HFFc6 (cell line): Measurements from ENCODE around the gene BSND. TPM values are rescaled to one million over a fixed set of nuclear protein-coding genes. Genes with fewer than 3 reads are reported as not detected.

Source experiments
- DNase-seq: peaks from one replicate; pipeline ENCODE4 v3.0.0-alpha.2; 2018
- H3K27ac Mint-ChIP-seq: 2 replicates; pipeline ENCODE4 v1.8.0; 2020; ENCODE audit warnings: mild to moderate bottlenecking, mixed read lengths
- H3K27me3 Mint-ChIP-seq: 2 replicates; pipeline ENCODE4 v1.8.0; 2021; ENCODE audit warnings: mild to moderate bottlenecking, moderate library complexity, mixed read lengths; ENCODE audit not compliant: insufficient read depth
- H3K36me3 Mint-ChIP-seq: 2 replicates; pipeline ENCODE4 v1.8.0; 2021; ENCODE audit warnings: low read depth, mixed read lengths
- H3K4me1 Mint-ChIP-seq: 2 replicates; pipeline ENCODE4 v1.8.0; 2020; ENCODE audit warnings: low read depth, mixed read lengths
- H3K4me3 Mint-ChIP-seq: 2 replicates; pipeline ENCODE4 v1.8.0; 2020; ENCODE audit warnings: mild to moderate bottlenecking, moderate library complexity, mixed read lengths
- H3K9me3 Mint-ChIP-seq: 2 replicates; pipeline ENCODE4 v1.8.0; 2020; ENCODE audit warnings: mild to moderate bottlenecking, mixed read lengths
- CTCF ChIP-seq: fragments of 200-600 bp; sonication (generic); IDR thresholded peaks from 2 replicates; pipeline ENCODE4 v1.5.0; 2021; ENCODE audit warnings: antibody characterized with exemption, mild to moderate bottlenecking
- total RNA-seq, 6 experiments: library from RNA; stranded (reverse); fragmentation: NEBNext Ultra II Directional; extraction: Animal tissue kit (Norgen Biotek cat#: 25700); gene quantifications; 2 replicates in 1 of 6; 3 replicates in 5 of 6; pipeline ENCODE4 v1.2.3, GENCODE V29; 2021

Gene BSND
- total RNA-seq, 6 experiments from 2014 or later, result not detected

- Mint-ChIP-seq H3K9me3 (no peaks in the 10 kb centered on the region), H3K4me1 (no peaks in the 10 kb centered on the region), H3K4me3 (no peak overlapping the region), H3K36me3 (no peaks in the 10 kb centered on the region), H3K27ac (no peak overlapping the region), H3K27me3 (peaks cover 28% of the 10 kb centered on the region)
- TF ChIP-seq CTCF, result no peak
- DNase-seq, result no peak
Measured at GRCh38 chr1:55053265-55053954, 54.7 kb downstream of the BSND start.

- no peak for DNase-seq
- TF ChIP-seq CTCF, result no peak
- H3K9me3 Mint-ChIP-seq, result no peaks in the 10 kb centered on the region
- no peaks in the 10 kb centered on the region for H3K4me1 Mint-ChIP-seq
- no peak overlapping the region for H3K4me3 Mint-ChIP-seq
- H3K36me3 Mint-ChIP-seq, result no peaks in the 10 kb centered on the region
- H3K27me3 Mint-ChIP-seq, result peaks cover 31% of the 10 kb centered on the region
- H3K27ac Mint-ChIP-seq, result no peak overlapping the region
Measured at GRCh38 chr1:55054396-55054795, 55.7 kb downstream of the BSND start.

- Mint-ChIP-seq H3K4me3 (no peak overlapping the region), H3K36me3 (no peaks in the 10 kb centered on the region), H3K27me3 (peaks cover 39% of the 10 kb centered on the region), H3K9me3 (no peaks in the 10 kb centered on the region), H3K27ac (no peak overlapping the region), H3K4me1 (no peaks in the 10 kb centered on the region)
- no peak for TF ChIP-seq CTCF
- DNase-seq, result no peak
Measured at GRCh38 chr1:55055084-55055882, 56.5 kb downstream of the BSND start.

- Mint-ChIP-seq H3K27ac (no peak overlapping the region), H3K4me3 (no peak overlapping the region)
- DNase-seq, result no peak
Measured at GRCh38 chr1:55055951-55056631, 57.4 kb downstream of the BSND start.

GRCh38 chr1:55056632-55056992, 57.9 kb downstream of the BSND start:
- no peaks in the 10 kb centered on the region for H3K36me3 Mint-ChIP-seq
- no peak for DNase-seq
- H3K4me3 Mint-ChIP-seq, result no peak overlapping the region
- H3K9me3 Mint-ChIP-seq, result no peaks in the 10 kb centered on the region
- peaks cover 38% of the 10 kb centered on the region for H3K27me3 Mint-ChIP-seq
- H3K4me1 Mint-ChIP-seq, result no peaks in the 10 kb centered on the region
- TF ChIP-seq CTCF, result no peak
- no peak overlapping the region for H3K27ac Mint-ChIP-seq

More at GRCh38 chr1:55055951-55056631, 57.4 kb downstream of the BSND start:
- Mint-ChIP-seq H3K4me1 (no peaks in the 10 kb centered on the region), H3K27me3 (peaks cover 38% of the 10 kb centered on the region), H3K36me3 (no peaks in the 10 kb centered on the region), H3K9me3 (no peaks in the 10 kb centered on the region)
- TF ChIP-seq CTCF, result no peak
